PC-9 (cell line): ENCODE results near the gene AHI1.

ENCODE experiments used
- CTCF ChIP-seq: fragments of 200-600 bp; sonication (generic); conservative IDR thresholded peaks from 2 replicates; pipeline ENCODE4 v1.6.1; 2017; ENCODE audit warnings: mixed run types, antibody characterized with exemption, mild to moderate bottlenecking, moderate library complexity
- EZH2 ChIP-seq: fragments of 200-600 bp; sonication (generic); IDR thresholded peaks from 2 replicates; pipeline ENCODE4 v1.8.0; 2017; ENCODE audit warnings: antibody characterized with exemption, low read depth

GRCh38 chr6:135411849-135412248 lies 85.7 kb downstream of the AHI1 start:
- no peak for TF ChIP-seq CTCF
- TF ChIP-seq EZH2, result no peak
